Measurements from ENCODE around the gene SEC11A.

The SEC11A gene

DNA sequence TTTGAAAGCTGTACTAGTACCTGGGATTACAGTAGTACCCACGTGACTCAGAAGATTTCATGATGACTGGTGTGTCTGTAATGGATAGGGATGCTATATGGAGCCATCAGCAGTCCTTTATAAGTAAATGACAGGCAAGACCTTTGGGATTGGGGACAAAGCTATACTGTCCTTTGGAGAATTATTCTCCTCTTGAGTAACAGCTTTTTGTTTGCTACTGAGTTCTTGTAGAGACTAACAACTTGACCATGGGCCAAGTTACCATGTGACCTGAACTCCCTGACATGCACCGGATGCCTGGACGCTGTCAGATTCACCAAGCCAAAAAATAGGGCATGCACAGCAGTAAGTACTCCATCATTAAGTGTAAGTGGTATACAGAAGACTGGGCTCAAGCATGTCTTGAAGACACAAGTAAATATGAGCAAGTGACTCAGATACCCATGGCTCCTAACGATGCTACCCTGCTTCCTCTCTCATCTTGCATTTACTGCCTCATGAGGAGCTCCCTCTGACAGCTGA lies 12.9 kb downstream of the SEC11A start:
- Histone ChIP-seq H4K20me1 (ENCODE audit: control insufficient read depth, insufficient read depth, low read depth, low read length) (peaks cover 4% of the 10 kb centered on the region; the same call in 1 of the 2 replicates), H3K4me1 (ENCODE audit: control insufficient read depth, low read length) (no peaks in the 10 kb centered on the region; the same call in 1 of the 2 replicates), H3F3A (ENCODE audit: control insufficient read depth, insufficient read depth) (no peaks in the 10 kb centered on the region), H3K36me3 (ENCODE audit: control insufficient read depth, low read length) (peaks cover 2% of the 10 kb centered on the region; the same call in 1 of the 2 replicates), H3K9me3 (ENCODE audit: control insufficient read depth, insufficient read depth, low read length) (no peaks in the 10 kb centered on the region), H3K9me2 (replicated peaks; ENCODE audit: control insufficient read depth, low read length) (no peaks in the 10 kb centered on the region), H3K4me2 (ENCODE audit: low read length) (no peak overlapping the region), H3K4me3 (ENCODE audit: low read length) (no peak overlapping the region), H3K27me3 (ENCODE audit: control insufficient read depth, low read length) (no peaks in the 10 kb centered on the region), H3K27ac (ENCODE audit: low read depth, low read length) (no peak overlapping the region), H3K79me2 (ENCODE audit: control insufficient read depth, low read length) (peaks cover 90% of the 10 kb centered on the region)
- TF ChIP-seq EZH2phosphoT487 (IDR thresholded peaks at IDR 0.05; ENCODE audit: borderline replicate concordance, low read length): no peak
- TF ChIP-seq, protein P1, sequence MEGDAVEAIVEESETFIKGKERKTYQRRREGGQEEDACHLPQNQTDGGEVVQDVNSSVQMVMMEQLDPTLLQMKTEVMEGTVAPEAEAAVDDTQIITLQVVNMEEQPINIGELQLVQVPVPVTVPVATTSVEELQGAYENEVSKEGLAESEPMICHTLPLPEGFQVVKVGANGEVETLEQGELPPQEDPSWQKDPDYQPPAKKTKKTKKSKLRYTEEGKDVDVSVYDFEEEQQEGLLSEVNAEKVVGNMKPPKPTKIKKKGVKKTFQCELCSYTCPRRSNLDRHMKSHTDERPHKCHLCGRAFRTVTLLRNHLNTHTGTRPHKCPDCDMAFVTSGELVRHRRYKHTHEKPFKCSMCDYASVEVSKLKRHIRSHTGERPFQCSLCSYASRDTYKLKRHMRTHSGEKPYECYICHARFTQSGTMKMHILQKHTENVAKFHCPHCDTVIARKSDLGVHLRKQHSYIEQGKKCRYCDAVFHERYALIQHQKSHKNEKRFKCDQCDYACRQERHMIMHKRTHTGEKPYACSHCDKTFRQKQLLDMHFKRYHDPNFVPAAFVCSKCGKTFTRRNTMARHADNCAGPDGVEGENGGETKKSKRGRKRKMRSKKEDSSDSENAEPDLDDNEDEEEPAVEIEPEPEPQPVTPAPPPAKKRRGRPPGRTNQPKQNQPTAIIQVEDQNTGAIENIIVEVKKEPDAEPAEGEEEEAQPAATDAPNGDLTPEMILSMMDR (IDR thresholded peaks at IDR 0.05; ENCODE audit: low read depth, low read length, poor library complexity, severe bottlenecking): no peak

- peaks cover 4% of the 10 kb centered on the region; the same call in 1 of the 2 replicates for H4K20me1 ChIP-seq (ENCODE audit: control insufficient read depth, insufficient read depth, low read depth, low read length)
- peaks cover 95% of the 10 kb centered on the region for H3K79me2 ChIP-seq (ENCODE audit: control insufficient read depth, low read length)
- H3K9me2 ChIP-seq (replicated peaks; ENCODE audit: control insufficient read depth, low read length): no peaks in the 10 kb centered on the region
- H3K27ac ChIP-seq (ENCODE audit: low read depth, low read length): no peak overlapping the region
- TF ChIP-seq EZH2phosphoT487 (IDR thresholded peaks at IDR 0.05; ENCODE audit: borderline replicate concordance, low read length): no peak
- TF ChIP-seq, protein P1 (IDR thresholded peaks at IDR 0.05; ENCODE audit: low read depth, low read length, poor library complexity, severe bottlenecking): no peak
- no peaks in the 10 kb centered on the region; the same call in 1 of the 2 replicates for H3K36me3 ChIP-seq (ENCODE audit: control insufficient read depth, low read length)
- no peaks in the 10 kb centered on the region for H3K27me3 ChIP-seq (ENCODE audit: control insufficient read depth, low read length)
- no peak overlapping the region for H3K4me2 ChIP-seq (ENCODE audit: low read length)
- H3F3A ChIP-seq (ENCODE audit: control insufficient read depth, insufficient read depth): peaks cover 4% of the 10 kb centered on the region; the same call in 1 of the 2 replicates
- no peak overlapping the region for H3K4me3 ChIP-seq (ENCODE audit: low read length)
- H3K9me3 ChIP-seq (ENCODE audit: control insufficient read depth, insufficient read depth, low read length): no peaks in the 10 kb centered on the region
- peaks cover 6% of the 10 kb centered on the region for H3K4me1 ChIP-seq (ENCODE audit: control insufficient read depth, low read length)
These were observed 16.3 kb downstream of the SEC11A start for GRCh38 chr15:84699538-84700191.

- no peaks in the 10 kb centered on the region for H3K27me3 ChIP-seq (ENCODE audit: control insufficient read depth, low read length)
- peaks cover 95% of the 10 kb centered on the region for H3K79me2 ChIP-seq (ENCODE audit: control insufficient read depth, low read length)
- H3K36me3 ChIP-seq (ENCODE audit: control insufficient read depth, low read length): no peaks in the 10 kb centered on the region
- H3K4me2 ChIP-seq (ENCODE audit: low read length): no peak overlapping the region
- H3K9me2 ChIP-seq (replicated peaks; ENCODE audit: control insufficient read depth, low read length): no peaks in the 10 kb centered on the region
- no peak overlapping the region for H3K27ac ChIP-seq (ENCODE audit: low read depth, low read length)
- peaks cover 6% of the 10 kb centered on the region for H3K4me1 ChIP-seq (ENCODE audit: control insufficient read depth, low read length)
- H3K4me3 ChIP-seq (ENCODE audit: low read length): no peak overlapping the region
- peaks cover 4% of the 10 kb centered on the region; the same call in 1 of the 2 replicates for H4K20me1 ChIP-seq (ENCODE audit: control insufficient read depth, insufficient read depth, low read depth, low read length)
- TF ChIP-seq, protein P1 (IDR thresholded peaks at IDR 0.05; ENCODE audit: low read depth, low read length, poor library complexity, severe bottlenecking): no peak
- no peak for TF ChIP-seq EZH2phosphoT487 (IDR thresholded peaks at IDR 0.05; ENCODE audit: borderline replicate concordance, low read length)
- H3F3A ChIP-seq (ENCODE audit: control insufficient read depth, insufficient read depth): peaks cover 4% of the 10 kb centered on the region; the same call in 1 of the 2 replicates
- H3K9me3 ChIP-seq (ENCODE audit: control insufficient read depth, insufficient read depth, low read length): no peaks in the 10 kb centered on the region
These were observed 18.5 kb downstream of the SEC11A start for GRCh38 chr15:84697236-84697990.

All from DOHH2 (cell line).